Heart right ventricle (tissue), 16 donors: ENCODE measurements around the gene ADGB. TPM values are rescaled to one million over a fixed set of nuclear protein-coding genes. Genes with fewer than 3 reads are reported as not detected.
"Not testable (repeated sequence)": the region's sequence is repeated elsewhere in the genome, so short reads cannot be mapped to it uniquely, and the experiment has no call there.

Experiments used
- ATAC-seq, 8 donors: fragments of 200-7000 bp; cut with Tn5 transposase; one replicate each; pipeline ENCODE4 v1.9.1; 2020; ENCODE audit warnings: mild to moderate bottlenecking in 8 of 8, moderate library complexity in 8 of 8, moderate number of reproducible peaks in 1 of 8
- DNase-seq, 2 donors: peaks; one replicate each; pipeline ENCODE4 v3.0.0-alpha.2; 2020
- H3K27ac ChIP-seq, 10 donors: fragments of 200-600 bp; sonication (generic) in 2 of 10; one replicate each; pipeline versions ENCODE4 v1.5.0 to v1.8.0; 2020 to 2022; ENCODE audit warnings: mild to moderate bottlenecking in 3 of 10
- H3K27me3 ChIP-seq, 7 donors: fragments of 200-600 bp; one replicate each; pipeline ENCODE4 v1.8.0; 2021 to 2022; ENCODE audit warnings: mild to moderate bottlenecking in 2 of 7
- H3K36me3 ChIP-seq, 9 donors: fragments of 200-600 bp; sonication (generic) in 1 of 9; one replicate each; pipeline versions ENCODE4 v1.5.0 to v1.8.0; 2020 to 2022; ENCODE audit warnings: mild to moderate bottlenecking in 2 of 9
- H3K4me1 ChIP-seq, 9 donors: fragments of 200-600 bp; sonication (generic) in 1 of 9; one replicate each; pipeline versions ENCODE4 v1.5.0 to v1.8.0; 2020 to 2022; ENCODE audit warnings: mild to moderate bottlenecking in 4 of 9
- H3K4me3 ChIP-seq, 10 donors: fragments of 200-600 bp; sonication (generic) in 2 of 10; one replicate each; pipeline versions ENCODE4 v1.5.0 to v1.8.0; 2020 to 2022; ENCODE audit warnings: mild to moderate bottlenecking in 7 of 10, moderate library complexity in 2 of 10
- H3K9me3 ChIP-seq, 11 donors: fragments of 200-600 bp in 10 of 11; sonication (generic) in 2 of 11; one replicate each; pipeline versions ENCODE4 v1.5.0 to v1.8.0; 2013 to 2022; ENCODE audit warnings: mild to moderate bottlenecking in 2 of 11, control low read depth in 1 of 11, moderate library complexity in 1 of 11
- CTCF ChIP-seq, 9 donors: fragments of 200-600 bp; sonication (generic) in 2 of 9; IDR thresholded peaks; one replicate each; pipeline versions ENCODE4 v1.5.0 to v1.8.0; 2021 to 2022; ENCODE audit warnings: antibody characterized with exemption in 9 of 9, mild to moderate bottlenecking in 5 of 9, moderate library complexity in 1 of 9
- WGBS, 2 donors: extraction: QIAGEN DNeasy Blood & Tissue Kit; methylation state at CpG; one replicate each; pipeline ENCODE4 v1.1.7; 2013; ENCODE audit warnings: inconsistent platforms in 1 of 2; 5-methylcytosine and 5-hydroxymethylcytosine counted together
- intact Hi-C, 10 donors: fragments of 100-400 bp; cut with DNase I; formaldehyde crosslinking; loops; one replicate each; pipeline versions ENCODE4 v1.11.1 to v1.14.2; 2022
- polyA plus RNA-seq, 2 donors: library from polyadenylated mRNA; stranded (reverse); fragments of 200-250 nt; gene quantifications; one replicate each; pipeline ENCODE4 v1.2.3, GENCODE V29; 2013
- total RNA-seq, 10 donors: library from RNA; stranded (reverse); fragmentation: NEBNext Ultra II Directional in 3 of 10; extraction: Animal tissue kit (Norgen Biotek cat#: 25700) in 3 of 10; gene quantifications; one replicate each; pipeline versions ENCODE4 v1.2.1 to v1.2.4, GENCODE V29; 2021 to 2023
- donor health status: Arrhythmogenic right ventricular cardiomyopathy.
- donor health status: ischemic (EF 13 %, LVEDD 7.1; RV severe dilation, severe dysfunction).
- donor health status: healthy with polysubstance abuse.
- donor health status: DM: no; HTN: yes; CAD: no.
- donor health status: DM: no; HTN: no; CAD: no.
- donor health status: ischemic (EF 25% LVEDD 6.9; RV normal size, moderate dysfunction).
- donor health status: ischemic (EF 25% LVEDD 5.7; RV mildly dilated, moderate dysfunction).
- donor health status: healthy.
- donor health status: DM: yes; HTN: yes; CAD: no.
- donor health status: Ischemic cardiomyopathy.
- donor health status: ischemic (EF 35%, LVEDD 5.7; RV mildly dilated, moderate dysfunction).
- donor health status: nonischemic (EF 11% LVEDD 7.7; RV severe dilation, severe dysfunction).
- donor health status: DM: yes; HTN: yes; CAD: no.
- donor health status: PGD.
- donor health status: ischemic (EF 29% LVEDD 5.4; RV normal size, mild dysfunction).
- donor health status: nonischemic (EF 23%, LVEDD 6.1; RV moderate dilation, normal function).

ADGB gene
- total and polyA plus RNA-seq, 12 donors, result 3.7 TPM; not detected in 11

- WGBS, 2 donors, result 42 to 70% methylated on average over 22 of the region's 22 CpGs
- peak in 1 of 2 donors; percentile 18 for DNase-seq
- no peak overlapping the region for H3K27ac ChIP-seq
- H3K36me3 ChIP-seq, result no peaks in the 10 kb centered on the region
- no peaks in the 10 kb centered on the region for H3K4me1 ChIP-seq
- no peak for TF ChIP-seq CTCF (IDR thresholded peaks at IDR 0.05)
- H3K27me3 ChIP-seq, result no peaks in the 10 kb centered on the region
- peak overlapping the region in 2 of 10 donors; percentile 16 to 20 for H3K4me3 ChIP-seq
- ATAC-seq, result peak in 5 of 8 donors; percentile 64 to 83 (median 75)
- intact Hi-C loops, result no loop called here
- H3K9me3 ChIP-seq, result no peaks in the 10 kb centered on the region
Observed at GRCh38 chr6:146803601-146804000, 204.8 kb downstream of the ADGB start.

GRCh38 chr6:146805546-146806325 is 207.0 kb downstream of the ADGB start:
- no peak for TF ChIP-seq CTCF (IDR thresholded peaks at IDR 0.05)
- ATAC-seq, result no peak
- H3K4me1 ChIP-seq, result no peaks in the 10 kb centered on the region
- DNase-seq, result no peak
- intact Hi-C loops, result no loop called here
- no peaks in the 10 kb centered on the region for H3K27me3 ChIP-seq
- H3K4me3 ChIP-seq, result no peak overlapping the region
- H3K9me3 ChIP-seq, result no peaks in the 10 kb centered on the region
- WGBS, 2 donors, result 83 to 84% methylated on average over 2 of the region's 2 CpGs
- H3K36me3 ChIP-seq, result no peaks in the 10 kb centered on the region
- no peak overlapping the region for H3K27ac ChIP-seq

GRCh38 chr6:146809014-146809413 is 210.2 kb downstream of the ADGB start:
- H3K4me1 ChIP-seq, DNase-seq, H3K4me3 ChIP-seq, H3K9me3 ChIP-seq, intact Hi-C loops, H3K27ac ChIP-seq, ATAC-seq, H3K27me3 ChIP-seq, H3K36me3 ChIP-seq: not testable (repeated sequence)
- 88 to 91% methylated on average over 8 to 9 of the region's 9 CpGs for WGBS, 2 donors

- DNase-seq, result not testable (repeated sequence)
Observed at GRCh38 chr6:146812811-146813321, 214.1 kb downstream of the ADGB start.

GRCh38 chr6:146813554-146813953 is 214.8 kb downstream of the ADGB start:
- intact Hi-C loops, result no loop called here
- peak overlapping the region in 1 of 10 donors; percentile 26 for H3K27ac ChIP-seq
- H3K36me3 ChIP-seq, result no peaks in the 10 kb centered on the region
- no peak overlapping the region for H3K4me3 ChIP-seq
- peaks cover 0 to 5% (median 0%) of the 10 kb centered on the region in 9 donors for H3K4me1 ChIP-seq
- no peaks in the 10 kb centered on the region for H3K9me3 ChIP-seq
- no peak for TF ChIP-seq CTCF (IDR thresholded peaks at IDR 0.05)
- 67 to 75% methylated on average over 3 of the region's 3 CpGs for WGBS, 2 donors
- no peak for DNase-seq
- ATAC-seq, result no peak
- no peaks in the 10 kb centered on the region for H3K27me3 ChIP-seq

More at GRCh38 chr6:146812811-146813321, 214.1 kb downstream of the ADGB start:
- H3K9me3 ChIP-seq, H3K36me3 ChIP-seq, H3K4me3 ChIP-seq, intact Hi-C loops, H3K27me3 ChIP-seq, H3K4me1 ChIP-seq: not testable (repeated sequence)
- H3K27ac ChIP-seq, result peak overlapping the region in 1 of 10 donors; percentile 26
- WGBS, 2 donors, result 55 to 58% methylated on average over 6 of the region's 6 CpGs
- ATAC-seq, result peak in 1 of 8 donors; percentile 41
